Neural progenitor cell (in vitro differentiated cells): Measurements from ENCODE around the gene CAPNS1.

Experiments used
- CTCF ChIP-seq: fragments of 200-600 bp; sonication (generic); IDR thresholded peaks from 2 replicates; pipeline ENCODE4 v1.5.1; 2017; ENCODE audit warnings: antibody characterized with exemption, mild to moderate bottlenecking
- EZH2 ChIP-seq: fragments of 200-600 bp; sonication (generic); IDR thresholded peaks from 2 replicates; pipeline ENCODE4 v1.6.1; 2017; ENCODE audit warnings: antibody characterized with exemption, mild to moderate bottlenecking, moderate library complexity
- EZH2phosphoT487 ChIP-seq: fragments of 200-600 bp; sonication (generic); IDR thresholded peaks from 2 replicates; pipeline ENCODE4 v1.6.1; 2017; ENCODE audit warnings: antibody characterized with exemption

DNA sequence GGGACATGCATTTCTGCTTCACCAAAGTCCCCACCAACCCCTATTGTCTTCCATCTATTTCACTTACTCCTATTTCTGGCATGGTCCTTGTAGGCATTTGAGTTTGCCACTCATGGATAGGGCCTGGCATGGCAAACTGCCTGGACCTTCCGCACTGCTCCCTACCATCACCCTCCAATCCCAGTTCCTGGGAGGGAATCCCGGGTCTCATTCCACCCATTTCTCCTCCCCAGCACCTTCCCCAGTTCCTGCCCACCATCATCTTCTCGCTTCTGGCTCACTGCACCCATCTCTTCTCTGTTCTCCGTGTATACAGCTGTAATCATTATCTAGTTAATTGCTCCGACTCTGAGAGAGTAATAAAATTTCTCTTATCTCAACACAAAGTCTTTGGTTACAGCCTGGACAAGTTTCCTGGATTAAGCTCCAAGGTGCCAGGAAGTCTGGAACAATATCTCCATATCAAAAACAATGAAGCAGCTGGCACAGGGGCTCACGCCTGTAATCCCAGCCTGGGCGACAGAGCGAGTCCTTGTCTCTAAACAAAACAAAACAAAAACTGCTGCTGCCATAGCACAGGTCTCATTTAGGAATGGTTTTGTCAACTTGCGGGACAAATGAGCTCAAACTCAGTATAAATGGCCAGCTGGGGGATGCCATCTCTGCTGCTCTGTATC is 29.4 kb downstream of the CAPNS1 start:
- no peak for TF ChIP-seq EZH2phosphoT487
- no peak for TF ChIP-seq CTCF
- TF ChIP-seq EZH2: no peak
